HG02840 (cell line): ENCODE measurements around the gene SLBP.

Experiments
- ATAC-seq: cut with Tn5 transposase; IDR thresholded peaks from one replicate; pipeline ENCODE4 v1.9.1; 2021; ENCODE audit warnings: mild to moderate bottlenecking, moderate library complexity, moderate number of reproducible peaks; ENCODE audit not compliant: unreplicated experiment, low FRiP score

Gene SLBP

DNA sequence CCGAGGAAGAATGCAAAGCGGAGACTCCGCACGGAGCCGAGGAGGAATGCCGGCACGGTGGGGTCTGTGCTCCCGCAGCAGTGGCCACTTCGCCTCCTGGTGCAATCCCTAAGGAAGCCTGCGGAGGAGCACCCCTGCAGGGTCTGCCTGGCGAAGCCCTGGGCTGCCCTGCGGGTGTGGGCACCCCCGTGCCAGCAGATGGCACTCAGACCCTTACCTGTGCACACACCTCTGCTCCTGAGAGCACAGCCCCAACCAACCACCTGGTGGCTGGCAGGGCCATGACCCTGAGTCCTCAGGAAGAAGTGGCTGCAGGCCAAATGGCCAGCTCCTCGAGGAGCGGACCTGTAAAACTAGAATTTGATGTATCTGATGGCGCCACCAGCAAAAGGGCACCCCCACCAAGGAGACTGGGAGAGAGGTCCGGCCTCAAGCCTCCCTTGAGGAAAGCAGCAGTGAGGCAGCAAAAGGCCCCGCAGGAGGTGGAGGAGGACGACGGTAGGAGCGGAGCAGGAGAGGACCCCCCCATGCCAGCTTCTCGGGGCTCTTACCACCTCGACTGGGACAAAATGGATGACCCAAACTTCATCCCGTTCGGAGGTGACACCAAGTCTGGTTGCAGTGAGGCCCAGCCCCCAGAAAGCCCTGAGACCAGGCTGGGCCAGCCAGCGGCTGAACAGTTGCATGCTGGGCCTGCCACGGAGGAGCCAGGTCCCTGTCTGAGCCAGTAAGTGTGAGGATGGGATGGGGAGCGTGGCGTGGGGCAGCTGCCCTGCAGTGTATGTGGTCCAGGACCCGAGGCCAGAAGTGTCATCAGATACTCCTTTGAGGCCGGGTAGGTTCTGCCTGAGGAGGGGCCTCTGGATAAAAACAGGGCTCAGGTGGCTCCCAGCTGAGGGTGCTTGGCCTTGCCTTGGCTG lies 16.2 kb upstream of the SLBP start:
- no peak for ATAC-seq

DNA sequence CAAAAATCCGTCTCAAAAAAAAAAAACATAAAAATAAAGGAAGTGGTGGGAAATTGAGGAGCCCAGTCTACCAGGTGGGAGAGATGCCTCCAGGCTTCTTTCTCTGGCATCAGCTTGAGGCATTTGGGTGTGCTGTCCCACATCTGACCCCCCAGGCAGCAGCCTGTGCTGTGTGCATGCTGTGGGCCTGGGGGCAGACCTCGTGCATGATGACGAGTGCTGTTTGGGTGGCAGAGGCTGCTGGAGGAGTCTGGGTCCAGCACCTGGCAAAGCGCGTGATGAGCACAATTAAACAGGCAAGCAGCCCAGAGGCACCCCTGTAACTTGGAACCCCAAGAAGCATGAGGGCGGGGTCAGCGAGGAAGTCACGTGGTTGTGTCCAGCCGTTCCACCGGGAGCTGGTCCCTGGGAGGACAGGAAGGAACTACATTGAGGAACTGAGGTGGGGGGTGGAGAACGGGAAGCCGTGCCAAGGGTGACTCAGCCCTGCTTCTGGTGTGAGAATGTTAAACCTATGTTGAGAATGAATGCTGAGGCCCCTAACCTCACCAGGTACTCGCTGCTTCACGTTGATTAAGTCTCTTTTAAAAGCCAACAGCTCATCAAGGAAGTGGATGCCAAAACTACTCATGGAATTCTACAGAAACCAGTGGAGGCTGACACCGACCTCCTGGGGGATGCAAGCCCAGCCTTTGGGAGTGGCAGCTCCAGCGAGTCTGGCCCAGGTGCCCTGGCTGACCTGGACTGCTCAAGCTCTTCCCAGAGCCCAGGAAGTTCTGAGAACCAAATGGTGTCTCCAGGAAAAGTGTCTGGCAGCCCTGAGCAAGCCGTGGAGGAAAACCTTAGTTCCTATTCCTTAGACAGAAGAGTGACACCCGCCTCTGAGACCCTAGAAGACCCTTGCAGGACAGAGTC lies 15.3 kb upstream of the SLBP start:
- no peak for ATAC-seq

DNA sequence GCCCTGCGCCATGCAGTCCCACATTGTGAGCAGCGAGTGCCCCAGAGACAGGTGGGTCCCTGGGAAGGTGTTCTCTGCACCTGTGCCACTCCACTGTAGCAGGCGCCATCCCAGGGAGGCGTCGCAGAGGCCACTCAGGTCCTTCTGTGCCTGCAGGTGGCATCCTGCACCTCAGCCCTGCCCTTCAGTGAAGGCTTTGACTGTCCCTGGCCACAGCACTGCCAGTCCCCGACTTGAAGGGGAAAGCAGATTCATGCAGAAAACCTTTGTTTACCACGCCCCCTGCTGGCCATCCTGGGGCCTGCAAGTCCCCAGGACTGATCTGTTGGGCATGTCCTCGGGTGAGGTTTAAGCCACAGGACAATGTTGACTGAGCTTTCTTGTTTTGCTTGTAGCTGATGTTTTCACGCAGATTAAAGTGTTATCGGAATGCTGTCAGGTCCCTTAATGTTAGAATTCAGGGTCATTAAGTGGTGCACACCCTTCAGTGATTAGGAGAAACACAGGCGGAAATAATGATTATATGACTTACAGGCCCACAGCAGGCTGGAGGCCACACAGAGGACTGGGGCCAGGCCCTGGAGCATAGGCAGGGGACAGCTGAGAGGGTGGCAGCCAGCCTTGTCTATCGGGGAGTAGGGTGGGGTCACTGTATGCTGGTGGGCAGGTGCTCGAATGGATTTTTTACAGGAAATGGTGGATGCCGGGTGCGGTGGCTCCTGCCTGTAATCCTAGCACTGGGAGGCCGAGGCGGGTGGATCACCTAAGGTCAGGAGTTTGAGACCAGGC lies 14.2 kb upstream of the SLBP start:
- no peak for ATAC-seq

DNA sequence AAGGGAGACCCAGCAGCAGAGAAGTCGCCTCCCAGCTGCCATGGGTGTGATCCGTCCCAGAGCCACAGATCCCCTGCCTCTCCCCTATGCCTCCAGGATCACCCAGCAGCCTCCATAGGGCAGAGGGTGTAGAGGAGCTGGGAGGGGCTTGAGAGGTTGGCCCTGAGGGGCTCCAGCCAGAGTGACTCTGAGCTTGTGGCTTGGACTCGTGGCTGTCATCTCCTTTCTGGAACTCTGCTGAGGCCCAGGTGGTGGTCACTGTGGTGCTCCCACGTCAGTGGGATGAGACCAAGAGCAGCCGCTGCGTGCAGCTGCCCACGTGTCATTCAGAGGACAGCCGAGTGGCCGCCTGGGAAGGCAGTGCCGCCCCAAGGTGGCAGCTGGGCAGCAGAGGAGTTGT lies 13.4 kb upstream of the SLBP start:
- ATAC-seq: no peak

DNA sequence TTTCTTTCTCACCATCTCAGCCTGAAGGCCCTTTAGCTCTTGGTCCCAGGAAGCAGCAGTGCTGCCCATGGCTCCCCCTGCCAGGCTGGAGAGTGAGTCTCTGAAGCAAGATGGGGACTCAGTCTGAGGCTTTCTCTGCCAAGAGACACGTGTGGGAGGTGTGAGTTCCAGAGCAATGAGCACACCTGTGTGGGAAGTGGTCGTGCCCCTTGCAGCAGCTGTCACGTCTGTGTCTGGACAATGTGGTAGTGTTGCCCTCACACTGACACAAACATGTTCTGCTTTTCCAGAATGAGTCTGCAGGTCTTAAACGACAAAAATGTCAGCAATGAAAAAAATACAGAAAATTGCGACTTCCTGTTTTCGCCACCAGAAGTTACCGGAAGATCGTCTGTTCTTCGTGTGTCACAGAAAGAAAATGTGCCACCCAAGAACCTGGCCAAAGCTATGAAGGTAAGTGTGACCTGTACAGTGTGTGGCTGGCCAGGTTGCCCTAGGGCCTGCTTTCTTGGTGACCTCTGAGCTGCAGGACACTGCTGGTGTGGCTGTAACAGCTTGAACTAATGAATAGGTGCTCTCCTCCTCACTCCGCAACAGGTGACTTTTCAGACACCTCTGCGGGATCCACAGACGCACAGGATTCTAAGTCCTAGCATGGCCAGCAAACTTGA lies 11.1 kb upstream of the SLBP start:
- no peak for ATAC-seq

DNA sequence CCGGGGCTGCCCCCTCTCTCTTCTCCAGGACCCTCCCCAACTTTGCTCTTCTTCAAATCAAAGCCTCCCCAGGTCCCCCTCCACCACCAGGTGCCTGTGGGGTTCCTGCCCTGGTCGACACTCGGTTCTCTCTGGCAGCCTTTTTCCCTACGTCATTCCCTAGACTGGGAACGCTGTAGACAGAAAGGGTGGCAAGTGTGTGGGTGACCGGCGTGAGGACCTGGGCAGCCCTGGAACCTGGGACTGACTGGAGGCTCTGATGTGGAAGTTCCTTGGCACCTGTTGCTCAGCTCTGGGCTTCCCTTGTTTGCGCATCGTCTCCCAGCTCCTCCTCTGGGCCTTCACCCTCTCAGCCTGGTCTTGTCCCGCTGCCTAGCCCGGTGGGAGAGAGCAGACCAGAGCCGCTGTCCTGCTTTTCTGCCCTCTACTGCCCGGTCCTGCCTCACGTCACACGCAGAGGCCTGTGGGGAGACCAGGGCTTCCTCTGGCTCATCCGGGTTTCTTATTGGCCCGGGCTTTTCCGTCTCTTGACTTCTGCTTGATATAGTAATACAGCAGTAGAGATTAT lies 10.5 kb upstream of the SLBP start:
- no peak for ATAC-seq

DNA sequence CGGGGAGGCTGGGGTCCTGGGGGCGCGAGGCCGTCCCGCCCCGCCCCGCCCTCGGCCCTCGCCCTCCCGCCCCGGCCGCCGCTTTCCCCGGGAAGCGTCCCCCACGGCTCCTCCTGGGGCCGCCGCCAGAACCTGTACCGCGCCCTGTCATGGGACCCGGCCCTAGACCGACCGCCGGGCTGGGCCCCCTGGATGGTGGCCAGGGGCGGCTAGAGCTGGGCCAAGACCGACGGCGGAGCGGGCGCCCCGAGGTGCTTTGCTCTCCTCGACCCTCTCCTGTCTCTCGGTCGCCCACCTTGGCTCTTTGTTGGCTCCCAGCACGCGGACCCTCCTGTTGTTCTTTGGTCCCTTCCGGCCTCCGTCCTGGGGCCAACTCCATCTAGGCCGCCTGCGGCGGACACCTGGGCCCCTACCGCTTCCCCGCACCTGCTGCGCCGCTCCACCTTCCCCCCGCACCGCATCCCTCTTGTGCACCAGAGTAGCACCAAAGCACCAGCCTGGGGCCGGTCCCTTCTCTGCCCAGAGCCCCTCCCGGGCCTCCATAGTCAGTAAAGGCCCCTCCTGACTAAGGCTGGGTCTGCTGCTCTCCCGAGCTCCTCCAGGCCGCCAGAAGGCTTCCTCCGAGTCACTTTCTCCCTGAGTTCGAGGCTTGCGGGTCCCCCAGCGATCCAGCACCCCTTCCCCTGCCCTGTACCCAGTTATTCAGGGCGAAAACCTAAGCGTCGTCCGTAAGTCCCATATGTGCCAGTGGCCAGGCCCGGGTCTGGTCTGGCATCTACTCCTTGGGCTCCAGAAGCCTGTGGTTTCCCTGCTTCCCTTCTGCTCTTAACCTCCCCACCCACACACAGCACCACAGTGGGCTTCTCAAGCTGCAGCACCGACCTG lies 9.8 kb upstream of the SLBP start:
- ATAC-seq: no peak

DNA sequence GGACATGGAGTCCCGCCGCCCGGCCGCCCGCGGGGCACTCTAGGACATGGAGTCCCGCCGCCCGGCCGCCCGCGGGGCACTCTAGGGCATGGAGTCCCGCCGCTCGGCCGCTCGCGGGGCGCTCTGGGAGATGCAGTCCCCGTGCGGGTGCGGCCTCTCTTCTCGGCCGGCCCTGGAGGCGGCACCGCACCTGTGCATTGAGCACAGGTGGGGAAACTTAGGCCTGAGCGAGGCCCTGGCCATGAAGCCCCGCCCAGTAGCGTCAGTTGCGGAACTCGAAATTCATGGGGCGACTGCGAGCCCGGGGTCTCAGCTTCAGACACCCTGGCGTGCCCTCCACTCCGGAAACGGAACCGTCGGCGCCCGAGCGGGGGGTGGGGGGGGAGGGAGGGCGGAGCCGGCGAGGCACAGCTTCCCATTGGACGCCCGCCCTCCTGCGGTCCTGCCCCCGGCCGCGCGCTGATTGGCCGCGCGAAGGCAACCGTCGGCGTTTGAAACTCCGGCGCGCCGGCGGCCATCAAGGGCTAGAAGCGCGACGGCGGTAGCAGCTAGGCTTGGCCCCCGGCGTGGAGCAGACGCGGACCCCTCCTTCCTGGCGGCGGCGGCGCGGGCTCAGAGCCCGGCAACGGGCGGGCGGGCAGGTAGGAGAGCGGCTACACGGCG lies 9.0 kb upstream of the SLBP start, which contains the start of the genes TACC3 and TMEM129:
TSS of gene TACC3 (plus strand) at position 519 of the 663 bp plus-strand sequence. CDS start 1,901 bp downstream, outside the sequence.
TSS of gene TMEM129 (minus strand) at position 321 of the 663 bp plus-strand sequence. CDS start 486 bp downstream, outside the sequence.
- peak; percentile 75 for ATAC-seq

DNA sequence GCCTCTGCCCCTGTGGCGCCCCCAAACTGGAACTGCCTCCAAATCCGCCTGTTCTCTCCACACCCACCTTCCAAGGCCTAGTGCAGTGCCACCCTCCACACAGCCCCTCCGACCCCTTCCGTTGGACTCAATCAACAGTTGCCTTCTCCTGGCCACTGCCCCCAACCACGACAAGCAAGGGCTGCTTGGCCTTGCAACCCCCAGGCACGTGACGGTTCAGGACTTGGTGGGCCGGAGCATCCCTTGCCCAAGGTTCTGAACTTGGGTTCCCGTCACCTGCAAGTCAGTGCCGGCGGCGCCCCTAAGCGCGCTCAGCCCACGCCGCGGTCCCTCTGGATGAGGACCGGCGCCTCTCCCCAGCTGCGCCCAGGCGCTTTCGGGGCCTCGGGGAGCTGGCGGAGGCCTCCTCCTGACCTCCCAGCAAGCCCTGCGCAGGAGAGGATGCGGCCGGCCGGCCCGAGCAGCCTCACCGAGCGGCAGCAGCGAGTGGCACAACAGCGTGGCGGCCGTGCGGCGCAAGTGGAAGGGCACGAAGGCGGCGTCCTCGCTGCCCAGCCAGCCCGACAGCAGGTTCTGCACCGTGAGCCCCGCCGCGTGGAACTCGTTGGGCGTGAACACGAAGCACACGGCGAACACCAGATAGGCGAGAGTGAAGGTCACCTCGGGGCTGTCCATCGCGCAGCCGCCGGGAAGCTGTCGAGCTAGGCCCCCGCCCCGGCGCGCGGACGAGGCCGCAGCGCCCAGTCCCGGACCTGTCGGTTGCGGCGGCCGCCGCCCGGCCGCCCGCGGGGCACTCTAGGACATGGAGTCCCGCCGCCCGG lies 8.3 kb upstream of the SLBP start:
- peak; percentile 10 for ATAC-seq

DNA sequence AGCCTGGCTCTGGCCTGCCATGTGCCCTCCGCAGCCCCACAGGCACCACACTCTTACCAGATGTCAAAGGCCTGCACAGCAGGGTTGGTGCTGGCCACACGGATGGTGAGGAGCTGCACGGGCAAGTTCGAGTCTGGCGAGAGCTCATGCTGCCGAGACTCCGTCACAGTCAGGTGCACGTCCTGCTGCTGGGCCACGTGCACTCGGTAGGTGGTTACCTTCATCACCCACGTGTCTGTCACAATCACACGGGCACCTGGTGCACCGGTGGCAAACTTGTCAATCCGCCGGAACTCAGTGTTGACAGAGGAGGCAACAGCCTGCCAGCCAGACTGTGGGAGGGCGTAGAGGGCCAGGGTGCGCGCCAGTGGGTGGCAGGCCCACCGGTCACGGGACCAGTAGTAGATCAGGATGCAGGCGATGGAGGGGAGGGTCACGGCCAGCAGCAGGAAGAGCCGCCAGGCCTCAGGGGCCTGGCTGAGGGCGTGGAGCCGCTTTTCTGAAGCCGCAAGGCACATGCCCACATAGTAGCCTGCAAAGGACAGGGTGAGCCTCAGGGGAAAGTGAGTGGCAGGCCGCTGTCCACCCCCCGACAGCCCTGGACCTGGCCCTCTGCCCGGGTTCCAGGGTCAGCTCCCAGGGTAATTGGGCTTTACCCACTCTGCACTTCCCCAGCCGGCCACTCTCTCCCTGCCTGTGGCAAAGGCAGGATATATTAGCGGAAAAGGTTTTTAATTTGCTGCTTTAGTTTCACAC lies 6.2 kb upstream of the SLBP start:
- no peak for ATAC-seq

DNA sequence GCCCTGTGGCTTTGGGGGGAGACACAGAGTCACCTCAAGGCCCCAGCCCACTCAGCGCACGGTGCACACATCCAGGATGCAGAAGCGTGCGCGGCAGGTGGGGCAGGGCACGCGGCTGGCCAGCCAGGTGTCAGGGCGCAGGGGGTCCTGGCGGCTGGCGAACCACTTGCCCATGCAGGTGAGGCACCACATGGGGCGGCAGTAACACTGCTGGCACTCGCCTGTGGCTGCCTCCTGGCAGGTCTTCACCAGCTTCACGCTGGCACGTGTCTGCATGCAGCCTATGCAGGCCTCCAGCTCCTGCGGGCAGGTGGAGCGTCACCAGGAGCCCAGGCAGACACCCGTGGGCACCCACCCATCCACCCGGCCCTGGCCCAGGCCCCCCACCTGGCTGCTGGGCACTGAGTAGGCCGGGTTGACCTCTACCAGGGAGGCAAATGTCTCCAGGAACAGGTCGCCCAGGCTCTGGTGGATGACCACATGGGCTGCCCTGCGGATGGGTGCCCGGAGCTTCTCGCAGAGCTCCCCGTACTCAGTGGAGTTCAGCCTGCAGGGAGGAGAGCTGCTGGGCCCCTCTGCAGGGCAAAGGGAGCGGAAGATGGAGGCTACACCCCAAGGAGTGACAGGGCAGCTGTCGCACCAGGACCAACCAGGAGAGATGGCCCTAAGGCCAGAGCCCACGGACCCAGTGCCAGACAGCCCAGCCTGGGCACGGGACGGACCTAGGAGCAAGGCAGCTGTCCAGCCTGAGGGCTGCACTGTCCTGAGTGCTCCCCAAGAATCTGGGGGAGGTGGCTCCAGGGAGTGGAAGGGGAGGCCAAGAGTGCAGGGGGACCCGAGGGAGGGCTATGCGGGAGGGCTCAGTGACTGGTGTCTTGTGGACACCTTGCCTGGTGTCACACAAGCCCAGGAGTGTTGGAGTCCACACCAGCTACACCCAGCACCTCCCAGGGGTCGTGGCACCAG lies 5.3 kb upstream of the SLBP start:
- ATAC-seq: no peak

DNA sequence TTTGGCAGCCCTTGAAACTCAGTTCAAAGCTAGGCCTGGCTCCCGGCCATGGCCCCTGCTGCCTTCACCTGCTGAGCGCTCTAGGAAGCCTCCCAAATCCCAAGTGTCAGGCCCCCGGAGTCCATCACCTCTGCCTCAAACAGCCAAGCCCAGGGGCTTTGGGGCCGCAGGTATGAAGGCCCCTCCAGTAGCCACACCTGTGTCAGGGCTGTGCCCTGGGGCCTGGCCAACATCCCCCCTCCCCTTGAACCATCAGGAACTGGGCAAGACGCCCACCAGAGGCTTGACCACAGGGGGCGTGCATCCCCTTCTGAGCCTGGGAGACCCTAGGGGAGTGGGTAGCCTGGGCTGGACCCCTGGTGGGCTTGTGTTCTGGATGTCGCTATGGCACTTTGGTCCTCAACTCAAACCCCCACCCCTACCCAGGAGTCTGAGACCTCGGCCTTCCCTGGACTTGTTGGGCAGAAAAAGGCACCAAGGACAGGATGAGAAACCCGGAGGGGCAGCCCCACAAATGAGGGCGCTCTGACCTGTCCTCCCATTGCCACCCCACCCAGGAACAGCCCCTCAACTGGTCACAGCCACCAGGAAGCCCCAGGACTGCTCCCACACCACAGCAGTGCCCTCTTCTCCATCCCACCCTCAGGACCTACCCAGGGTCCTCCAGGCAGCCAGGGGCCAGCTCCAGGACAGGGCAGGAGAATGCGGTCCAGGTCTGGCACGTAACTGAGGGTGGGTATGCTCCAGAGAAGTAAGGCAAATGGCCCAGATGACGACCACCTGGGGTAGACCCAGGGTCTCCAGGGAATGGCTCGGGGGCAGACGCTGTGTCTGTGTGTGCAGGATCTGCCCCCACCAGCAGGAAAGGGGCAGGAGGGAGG lies 4.2 kb upstream of the SLBP start:
- ATAC-seq: no peak

DNA sequence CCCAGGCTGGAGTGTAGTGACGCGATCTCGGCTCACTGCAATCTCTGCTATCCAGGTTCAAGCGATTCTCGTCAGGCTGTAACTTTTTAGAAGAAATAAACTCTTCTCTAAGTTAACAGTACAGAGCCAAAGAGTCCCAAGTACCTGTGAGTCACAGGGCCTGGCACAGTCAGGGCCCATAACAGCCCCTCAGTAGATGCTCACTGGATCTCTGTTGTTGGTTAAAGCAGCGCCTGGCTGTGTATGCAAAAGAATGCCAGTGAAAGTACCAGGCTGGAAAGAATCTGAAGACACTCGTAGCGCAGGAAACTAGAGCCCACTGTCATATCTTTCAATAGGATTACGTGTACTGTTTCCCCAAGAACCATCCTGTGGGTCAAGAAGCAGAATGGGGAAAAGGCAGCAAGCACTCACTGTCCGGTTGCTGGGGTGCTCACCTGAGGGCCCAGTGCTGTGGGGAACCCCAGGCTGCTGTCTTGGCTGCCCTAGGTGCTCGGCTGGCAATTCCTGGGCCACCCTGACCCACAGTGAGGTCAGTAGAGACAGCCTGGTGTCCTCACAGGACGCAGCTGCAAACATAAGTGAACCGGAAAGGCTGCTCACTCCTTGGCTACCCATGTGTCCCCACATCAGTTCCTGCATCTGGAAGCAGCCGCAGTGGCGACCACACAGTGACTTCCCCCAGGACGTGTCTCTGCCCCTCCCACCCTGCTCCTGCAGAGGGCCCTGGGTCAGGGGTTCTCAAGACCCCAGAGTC lies 3.1 kb upstream of the SLBP start:
- no peak for ATAC-seq
